SU-DHL-6 (cell line): ENCODE data around the gene KRT4.

Experiments
- H2AFZ ChIP-seq: fragments of 200-600 bp; sonication (generic); 2 replicates; pipeline ENCODE4 v1.6.1; 2014; ENCODE audit warnings: low read depth, mild to moderate bottlenecking, moderate library complexity, mixed read lengths, antibody characterized with exemption, low read length; ENCODE audit not compliant: severe bottlenecking
- H3F3A ChIP-seq: fragments of 200-600 bp; shearing (Covaris generic); 2 replicates; pipeline ENCODE4 v1.6.0; 2016; ENCODE audit warnings: antibody characterized with exemption, mild to moderate bottlenecking; ENCODE audit not compliant: insufficient read depth
- H3K27ac ChIP-seq: fragments of 200-600 bp; sonication (generic); 2 replicates; pipeline ENCODE4 v1.5.1; 2016; ENCODE audit warnings: low read depth, mild to moderate bottlenecking, low read length, moderate library complexity, mixed read lengths
- H3K27me3 ChIP-seq: fragments of 200-600 bp; sonication (generic), shearing (Covaris generic); 2 replicates; pipeline ENCODE4 v1.6.0; 2014; ENCODE audit warnings: mild to moderate bottlenecking, low read length
- H3K36me3 ChIP-seq: fragments of 200-600 bp; sonication (generic); 2 replicates; pipeline ENCODE4 v1.6.1; 2014; ENCODE audit warnings: mild to moderate bottlenecking, low read length, mixed read lengths
- H3K4me2 ChIP-seq: fragments of 300-600, 200-600 bp; shearing (Covaris generic), sonication (generic); 2 replicates; pipeline ENCODE4 v1.6.0; 2014; ENCODE audit warnings: low read length, low read depth, mild to moderate bottlenecking; ENCODE audit not compliant: poor library complexity, severe bottlenecking
- H3K4me3 ChIP-seq: fragments of 200-600 bp; sonication (generic); 2 replicates; pipeline ENCODE4 v1.5.1; 2014; ENCODE audit warnings: antibody characterized with exemption, low read length, mild to moderate bottlenecking, mixed read lengths; ENCODE audit not compliant: insufficient read depth, poor library complexity, severe bottlenecking
- H3K79me2 ChIP-seq: fragments of 200-600 bp; sonication (generic); 2 replicates; pipeline ENCODE4 v1.6.1; 2014; ENCODE audit warnings: mild to moderate bottlenecking, low read length, moderate library complexity; ENCODE audit not compliant: insufficient read depth
- H3K9ac ChIP-seq: fragments of 200-600 bp; sonication (generic); 2 replicates; pipeline ENCODE4 v1.7.0; 2014; ENCODE audit warnings: mild to moderate bottlenecking, low read length
- H3K9me2 ChIP-seq: fragments of 200-600 bp; sonication (generic); replicated peaks from 2 replicates; pipeline ENCODE4 v1.6.1; 2014; ENCODE audit warnings: low read length; ENCODE audit not compliant: insufficient read depth
- H3K9me3 ChIP-seq: fragments of 200-600 bp; sonication (generic); 2 replicates; pipeline ENCODE4 v1.6.1; 2014; ENCODE audit warnings: low read length, mixed read lengths; ENCODE audit not compliant: insufficient read depth
- H4K20me1 ChIP-seq: fragments of 200-600 bp; sonication (generic); 2 replicates; pipeline ENCODE4 v1.6.1; 2014; ENCODE audit warnings: low read depth, mild to moderate bottlenecking, antibody characterized with exemption, low read length, moderate library complexity, mixed read lengths
- EZH2phosphoT487 ChIP-seq: fragments of 200-600 bp; sonication (generic), shearing (Covaris generic); conservative IDR thresholded peaks from 2 replicates; pipeline ENCODE4 v1.6.1; 2018; ENCODE audit warnings: mild to moderate bottlenecking, antibody characterized with exemption, low read length, moderate library complexity, mixed read lengths
- TF ChIP-seq, protein P1 (sequence below): fragments of 200-600 bp; sonication (generic); IDR thresholded peaks from one replicate; pipeline ENCODE4 v1.5.1; 2017; ENCODE audit warnings: antibody characterized with exemption, mild to moderate bottlenecking, low read length, moderate library complexity; ENCODE audit not compliant: insufficient read depth, poor library complexity, severe bottlenecking

KRT4 gene

DNA sequence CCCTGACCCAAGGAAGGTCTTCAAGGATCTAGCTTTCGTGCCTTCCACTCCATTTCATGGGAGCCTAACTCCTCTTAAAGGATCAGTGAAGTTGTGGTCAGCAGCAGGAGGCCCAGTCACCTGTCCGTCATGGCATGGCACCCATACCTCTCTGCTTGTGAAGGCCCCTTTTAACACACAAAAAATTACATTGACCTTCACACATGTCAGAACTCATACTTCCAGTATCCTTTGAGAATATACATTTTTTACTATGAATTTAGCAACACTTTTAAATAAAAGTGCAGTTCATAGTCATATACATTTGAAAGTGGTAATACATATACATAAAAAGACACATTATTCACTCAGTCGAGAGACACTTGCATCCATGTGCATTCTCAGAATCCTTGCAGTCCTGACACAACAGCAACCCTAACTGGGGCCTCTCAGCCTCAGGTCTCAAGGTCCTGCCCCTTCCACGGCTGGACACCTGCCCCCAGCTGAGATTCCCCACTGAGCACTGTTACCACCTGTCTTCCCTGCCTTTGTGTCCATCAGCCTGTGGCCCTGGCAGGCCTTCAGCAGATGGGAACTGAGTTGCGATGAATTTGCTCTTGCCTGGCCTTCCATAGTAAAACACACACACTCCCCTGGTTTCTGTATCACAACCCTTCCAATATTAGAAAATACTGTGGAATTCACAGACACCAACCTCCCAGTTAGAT lies 14.3 kb downstream of the KRT4 start:
- Histone ChIP-seq H3K27ac (no peak overlapping the region), H3K9ac (no peak overlapping the region), H3K9me3 (no peaks in the 10 kb centered on the region), H3K27me3 (peaks cover 3% of the 10 kb centered on the region; the same call in 1 of the 2 replicates), H3F3A (no peaks in the 10 kb centered on the region), H3K4me2 (no peak overlapping the region), H2AFZ (no peak overlapping the region), H3K9me2 (no peaks in the 10 kb centered on the region), H3K36me3 (no peaks in the 10 kb centered on the region), H3K4me3 (no peak overlapping the region), H4K20me1 (no peaks in the 10 kb centered on the region), H3K79me2 (no peaks in the 10 kb centered on the region)
- TF ChIP-seq, protein P1, sequence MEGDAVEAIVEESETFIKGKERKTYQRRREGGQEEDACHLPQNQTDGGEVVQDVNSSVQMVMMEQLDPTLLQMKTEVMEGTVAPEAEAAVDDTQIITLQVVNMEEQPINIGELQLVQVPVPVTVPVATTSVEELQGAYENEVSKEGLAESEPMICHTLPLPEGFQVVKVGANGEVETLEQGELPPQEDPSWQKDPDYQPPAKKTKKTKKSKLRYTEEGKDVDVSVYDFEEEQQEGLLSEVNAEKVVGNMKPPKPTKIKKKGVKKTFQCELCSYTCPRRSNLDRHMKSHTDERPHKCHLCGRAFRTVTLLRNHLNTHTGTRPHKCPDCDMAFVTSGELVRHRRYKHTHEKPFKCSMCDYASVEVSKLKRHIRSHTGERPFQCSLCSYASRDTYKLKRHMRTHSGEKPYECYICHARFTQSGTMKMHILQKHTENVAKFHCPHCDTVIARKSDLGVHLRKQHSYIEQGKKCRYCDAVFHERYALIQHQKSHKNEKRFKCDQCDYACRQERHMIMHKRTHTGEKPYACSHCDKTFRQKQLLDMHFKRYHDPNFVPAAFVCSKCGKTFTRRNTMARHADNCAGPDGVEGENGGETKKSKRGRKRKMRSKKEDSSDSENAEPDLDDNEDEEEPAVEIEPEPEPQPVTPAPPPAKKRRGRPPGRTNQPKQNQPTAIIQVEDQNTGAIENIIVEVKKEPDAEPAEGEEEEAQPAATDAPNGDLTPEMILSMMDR, result no peak
- TF ChIP-seq EZH2phosphoT487, result no peak

DNA sequence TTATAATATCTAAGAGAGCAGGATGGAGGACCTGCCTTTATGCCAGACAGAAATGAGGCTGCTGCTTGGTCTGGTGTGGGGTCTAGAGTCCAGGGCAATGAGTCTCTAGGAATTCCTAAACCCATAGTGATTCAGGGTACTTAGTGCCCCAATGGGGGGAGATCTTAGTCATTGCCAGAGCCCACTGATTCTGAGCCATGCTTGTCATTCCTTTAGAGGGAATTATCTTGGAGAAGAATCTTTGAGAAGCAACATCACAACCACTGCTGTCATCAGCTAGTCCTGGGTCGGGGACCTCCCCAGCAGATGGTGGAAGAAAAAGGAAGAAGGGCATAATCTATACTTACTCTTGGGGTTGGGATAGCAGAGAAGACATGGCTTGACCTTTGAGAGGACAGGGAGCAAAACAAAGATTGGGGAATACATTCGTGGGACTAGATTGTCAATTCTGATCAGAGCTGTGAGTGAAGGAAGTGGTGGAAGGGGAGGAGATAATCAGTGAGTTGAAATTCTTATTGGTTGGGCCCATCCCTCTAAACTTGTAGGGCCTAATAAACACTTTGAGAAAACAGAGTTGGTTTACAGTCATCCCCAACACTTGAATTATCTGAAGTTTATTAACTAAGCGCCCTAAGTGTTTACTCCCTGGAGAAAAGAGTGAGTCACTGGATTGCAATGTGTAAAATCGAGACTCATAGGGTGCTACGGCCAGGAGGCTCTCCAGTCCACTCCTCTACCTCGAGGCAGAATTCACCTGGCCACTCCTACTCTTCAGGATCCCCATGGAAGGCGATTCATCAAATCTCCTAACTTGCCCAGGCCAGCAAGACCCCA lies 15.0 kb downstream of the KRT4 start:
- Histone ChIP-seq H3K27ac (no peak overlapping the region), H2AFZ (no peak overlapping the region), H3K4me3 (no peak overlapping the region), H3K9me2 (no peaks in the 10 kb centered on the region), H3F3A (no peaks in the 10 kb centered on the region), H3K9ac (no peak overlapping the region), H3K79me2 (no peaks in the 10 kb centered on the region), H3K9me3 (no peaks in the 10 kb centered on the region), H3K27me3 (peaks cover 3% of the 10 kb centered on the region; the same call in 1 of the 2 replicates), H4K20me1 (no peaks in the 10 kb centered on the region), H3K4me2 (no peak overlapping the region), H3K36me3 (no peaks in the 10 kb centered on the region)
- TF ChIP-seq, protein P1, result no peak
- no peak for TF ChIP-seq EZH2phosphoT487

DNA sequence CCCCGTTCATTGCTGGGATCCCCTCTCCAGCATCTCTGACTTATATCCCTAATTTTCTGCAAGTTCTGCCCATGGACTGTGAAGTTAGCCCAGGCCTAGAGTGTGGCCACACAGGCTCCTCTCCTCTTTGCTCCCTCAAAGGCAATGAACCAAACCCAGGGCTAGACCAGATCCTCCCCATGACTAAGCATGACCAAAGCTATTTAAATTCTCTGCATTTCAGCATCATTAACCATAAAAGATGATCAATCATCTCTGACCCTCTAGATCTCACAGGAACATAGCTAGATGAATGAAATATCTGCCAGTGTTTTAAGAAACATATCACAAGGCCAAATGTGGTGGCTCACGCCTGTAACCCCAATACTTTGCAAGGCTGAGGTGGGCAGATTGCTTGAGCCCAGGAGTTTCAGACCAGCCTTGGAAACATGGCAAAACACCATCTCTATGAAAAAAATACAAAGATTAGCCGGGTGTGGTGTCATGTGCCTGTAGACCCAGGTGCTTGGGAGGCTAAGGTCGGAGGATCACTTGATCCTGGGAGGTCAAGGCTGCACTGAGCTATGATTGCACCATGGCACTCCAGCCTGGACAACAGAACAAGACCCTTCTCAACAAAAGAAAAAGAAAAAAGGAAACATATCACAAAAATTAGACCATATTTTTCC lies 15.8 kb downstream of the KRT4 start:
- Histone ChIP-seq H3K36me3 (no peaks in the 10 kb centered on the region), H2AFZ (no peak overlapping the region), H3K9me3 (no peaks in the 10 kb centered on the region), H3F3A (no peaks in the 10 kb centered on the region), H3K9me2 (no peaks in the 10 kb centered on the region), H4K20me1 (no peaks in the 10 kb centered on the region), H3K9ac (no peak overlapping the region), H3K27ac (no peak overlapping the region), H3K4me2 (no peak overlapping the region), H3K79me2 (no peaks in the 10 kb centered on the region), H3K4me3 (no peak overlapping the region), H3K27me3 (peaks cover 3% of the 10 kb centered on the region; the same call in 1 of the 2 replicates)
- TF ChIP-seq EZH2phosphoT487, result no peak
- TF ChIP-seq, protein P1, result no peak
